AG04449 (cell line): ENCODE results near the gene CSTF2T.
A peak's percentile ranks its signal among the peaks of the same experiment; 100 is the strongest.

ENCODE experiments used
- CTCF ChIA-PET: fragments of 350-600 bp; formaldehyde crosslinking; extraction: SDS; loops from one replicate; lab custom pipeline; 2021; ENCODE audit warnings: antibody characterized with exemption; lab: Yijun Ruan, JAX
- POLR2A ChIA-PET: fragments of 400-600, 350-600 bp; formaldehyde crosslinking; extraction: SDS; loops from one replicate; lab custom pipeline; 2020; ENCODE audit warnings: antibody characterized with exemption, inconsistent platforms; lab: Yijun Ruan, JAX
- DNase-seq: peaks from one replicate; pipeline ENCODE4 v3.0.0-alpha.2; 2010; ENCODE audit warnings: low read depth, low spot score
- H3K4me3 ChIP-seq: 2 replicates; pipeline ENCODE4 v1.5.1; 2011; ENCODE audit warnings: low read depth, mild to moderate bottlenecking, control low read depth, low read length
- TF ChIP-seq, protein P1 (sequence below): IDR thresholded peaks from one replicate; pipeline ENCODE4 v1.5.1; 2011; ENCODE audit warnings: mild to moderate bottlenecking, moderate library complexity, low read length, control low read depth, inconsistent platforms; ENCODE audit not compliant: insufficient read depth; ENCODE audit errors: missing control alignments

CSTF2T gene

DNA sequence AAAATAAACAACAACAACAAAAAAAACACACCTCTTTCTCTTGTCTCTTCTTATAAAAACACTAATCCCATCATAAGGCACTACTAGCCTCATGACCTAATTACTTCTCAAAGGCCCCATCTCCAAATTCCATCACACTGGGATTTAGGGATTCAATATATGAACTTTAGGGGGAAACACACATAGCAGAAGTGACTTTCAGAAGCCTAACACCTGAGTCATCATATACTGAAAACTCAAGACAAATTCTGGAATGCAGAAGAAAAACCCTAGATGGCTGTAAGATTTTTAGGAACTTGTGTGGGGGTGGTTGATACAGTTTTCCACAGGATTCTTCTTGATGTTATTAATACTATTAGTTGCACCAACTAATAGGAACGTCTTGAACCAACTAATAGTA, 33.7 kb upstream of the CSTF2T start:
- TF ChIP-seq, protein P1, sequence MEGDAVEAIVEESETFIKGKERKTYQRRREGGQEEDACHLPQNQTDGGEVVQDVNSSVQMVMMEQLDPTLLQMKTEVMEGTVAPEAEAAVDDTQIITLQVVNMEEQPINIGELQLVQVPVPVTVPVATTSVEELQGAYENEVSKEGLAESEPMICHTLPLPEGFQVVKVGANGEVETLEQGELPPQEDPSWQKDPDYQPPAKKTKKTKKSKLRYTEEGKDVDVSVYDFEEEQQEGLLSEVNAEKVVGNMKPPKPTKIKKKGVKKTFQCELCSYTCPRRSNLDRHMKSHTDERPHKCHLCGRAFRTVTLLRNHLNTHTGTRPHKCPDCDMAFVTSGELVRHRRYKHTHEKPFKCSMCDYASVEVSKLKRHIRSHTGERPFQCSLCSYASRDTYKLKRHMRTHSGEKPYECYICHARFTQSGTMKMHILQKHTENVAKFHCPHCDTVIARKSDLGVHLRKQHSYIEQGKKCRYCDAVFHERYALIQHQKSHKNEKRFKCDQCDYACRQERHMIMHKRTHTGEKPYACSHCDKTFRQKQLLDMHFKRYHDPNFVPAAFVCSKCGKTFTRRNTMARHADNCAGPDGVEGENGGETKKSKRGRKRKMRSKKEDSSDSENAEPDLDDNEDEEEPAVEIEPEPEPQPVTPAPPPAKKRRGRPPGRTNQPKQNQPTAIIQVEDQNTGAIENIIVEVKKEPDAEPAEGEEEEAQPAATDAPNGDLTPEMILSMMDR: no peak
- no peak overlapping the region for H3K4me3 ChIP-seq
- ChIA-PET POLR2A (no interaction called here), CTCF (no interaction called here)
- DNase-seq: peak; percentile 53

DNA sequence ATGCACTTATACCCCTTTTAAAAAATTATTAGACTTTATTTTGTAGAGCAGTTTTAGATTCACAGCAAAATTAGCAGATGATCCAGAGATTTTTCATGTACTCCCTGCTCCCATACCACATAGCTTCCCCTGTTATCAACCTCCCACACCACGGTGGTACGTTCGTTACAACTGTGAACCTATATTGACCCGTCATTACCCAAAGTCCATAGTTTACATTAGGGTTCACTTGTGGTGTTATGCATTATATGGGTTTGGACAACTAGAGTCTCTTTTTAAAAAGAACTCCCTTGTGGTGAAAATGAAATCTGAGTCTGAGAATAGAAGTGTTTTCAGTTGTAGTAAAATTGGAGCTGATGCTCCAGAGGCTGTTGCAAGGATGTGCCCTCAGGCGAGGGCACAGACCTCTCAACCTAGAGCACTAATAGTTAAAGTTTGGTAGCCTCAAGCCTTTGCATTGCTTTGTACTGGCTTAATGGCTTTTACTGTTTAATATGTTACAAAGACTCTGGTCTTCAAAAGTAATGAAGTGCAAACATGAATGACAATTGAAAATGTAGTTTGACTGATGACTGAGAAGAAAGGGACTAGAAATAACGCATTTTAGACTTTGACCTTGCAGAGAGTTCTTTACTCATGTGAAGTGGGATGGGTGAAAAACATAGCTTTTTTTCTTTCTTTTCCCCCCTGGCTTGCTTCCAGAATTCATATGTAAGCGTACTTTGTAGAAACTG, 30.6 kb upstream of the CSTF2T start:
- DNase-seq: no peak
- ChIA-PET CTCF (no interaction called here), POLR2A (no interaction called here)
- H3K4me3 ChIP-seq: no peak overlapping the region
- TF ChIP-seq, protein P1: no peak

DNA sequence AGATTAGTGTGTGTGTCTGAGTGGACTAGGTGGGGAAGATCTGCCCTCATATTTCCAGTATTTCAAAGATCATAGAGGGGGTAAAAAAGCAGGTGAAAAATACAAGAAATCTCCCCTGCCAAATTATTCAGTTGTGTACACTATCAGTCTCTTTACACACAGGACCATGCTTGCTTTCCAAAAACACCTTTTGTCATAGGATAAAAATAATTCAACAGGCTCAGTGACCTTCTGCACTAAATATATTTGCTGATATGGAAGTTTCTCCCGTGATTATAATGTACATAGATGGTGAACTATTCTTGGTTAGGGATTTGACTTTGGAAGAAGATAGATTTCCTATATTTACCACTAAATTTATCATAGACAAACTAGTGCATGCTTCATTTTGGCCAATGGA, 24.6 kb upstream of the CSTF2T start:
- DNase-seq: no peak
- TF ChIP-seq, protein P1: no peak
- POLR2A ChIA-PET: no interaction called here
- H3K4me3 ChIP-seq: no peak overlapping the region
- CTCF ChIA-PET: no interaction called here

DNA sequence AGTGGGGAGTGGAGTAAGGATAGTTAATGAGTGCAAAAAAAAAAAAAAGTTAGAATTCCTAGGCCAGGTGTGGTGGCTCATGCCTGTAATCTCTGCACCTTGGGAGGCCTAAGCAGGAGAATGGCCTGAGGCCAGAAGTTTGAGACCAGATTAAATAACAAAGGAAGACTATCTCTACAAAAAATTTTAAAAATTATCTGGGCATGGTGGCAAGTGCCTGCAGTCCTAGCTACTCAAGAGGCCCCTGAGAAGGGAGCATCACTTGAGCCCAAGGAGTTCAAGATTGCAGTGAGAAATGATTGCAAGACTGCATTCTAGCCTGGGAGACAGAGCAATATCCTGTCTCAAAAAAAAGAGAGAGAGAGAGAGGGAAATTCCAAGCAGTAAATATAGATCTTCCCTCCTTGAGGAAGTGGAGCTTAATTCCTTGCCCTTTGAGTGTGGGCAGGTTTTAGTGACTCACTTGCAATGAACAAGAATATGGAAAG, 19.5 kb upstream of the CSTF2T start:
- TF ChIP-seq, protein P1: no peak
- ChIA-PET CTCF (no interaction called here), POLR2A (no interaction called here)
- peak; percentile 72 for DNase-seq
- no peak overlapping the region for H3K4me3 ChIP-seq

DNA sequence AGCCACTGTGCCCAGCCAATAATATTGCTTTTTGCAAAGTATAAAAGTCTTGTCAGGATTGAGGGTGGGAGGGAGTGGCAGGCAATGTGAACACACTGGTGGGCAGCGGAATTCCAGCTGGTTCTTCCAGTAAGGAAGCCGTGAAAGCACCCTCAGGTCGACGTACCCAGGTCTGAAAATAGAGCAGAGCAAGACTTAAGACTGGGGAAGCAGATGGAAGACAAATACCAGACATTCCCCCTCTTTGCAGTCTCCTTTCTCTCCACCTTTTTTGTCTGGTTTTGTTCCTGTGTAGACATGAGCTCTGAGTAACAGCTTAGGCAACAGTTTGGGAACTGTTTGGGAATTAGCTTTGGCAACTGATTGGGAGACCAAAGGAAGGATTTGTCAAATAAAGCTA, 17.6 kb upstream of the CSTF2T start:
- ChIA-PET POLR2A (no interaction called here), CTCF (no interaction called here)
- DNase-seq: peak; percentile 31

DNA sequence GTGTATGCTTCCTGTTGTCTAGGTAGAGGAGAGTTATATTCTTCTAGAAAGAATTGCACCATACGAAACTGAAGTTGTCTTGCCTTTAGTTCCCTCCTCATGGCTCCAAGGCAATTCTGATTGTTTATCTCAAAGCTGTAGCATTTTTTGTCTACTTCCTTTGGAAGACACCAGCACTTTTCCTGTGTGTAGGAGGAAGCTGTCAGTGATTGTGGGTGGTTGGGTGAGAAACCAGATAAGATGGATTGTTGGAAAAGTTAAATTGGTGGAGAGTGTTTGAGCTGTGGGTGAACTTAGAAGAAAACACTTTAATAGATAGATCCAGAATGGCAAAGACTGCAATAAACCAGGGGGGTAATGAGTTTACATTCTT, 12.1 kb upstream of the CSTF2T start:
- no peak overlapping the region for H3K4me3 ChIP-seq
- CTCF ChIA-PET: no interaction called here
- TF ChIP-seq, protein P1: no peak
- DNase-seq: no peak
- POLR2A ChIA-PET: no interaction called here

More for the DNA sequence above, 17.6 kb upstream of the CSTF2T start:
- TF ChIP-seq, protein P1: no peak
- no peak overlapping the region for H3K4me3 ChIP-seq
